DOHH2 (cell line): ENCODE data around the gene SMARCC1.

Source experiments
- CTCF ChIP-seq: fragments of 200-600 bp; sonication (generic); IDR thresholded peaks from one replicate; pipeline ENCODE4 v1.5.1; 2014; ENCODE audit warnings: antibody characterized with exemption, mild to moderate bottlenecking, low read depth, low read length; ENCODE audit not compliant: poor library complexity, severe bottlenecking
- EZH2phosphoT487 ChIP-seq: fragments of 200-600 bp; sonication (generic); IDR thresholded peaks from 2 replicates; pipeline ENCODE4 v1.6.1; 2017; ENCODE audit warnings: borderline replicate concordance, mild to moderate bottlenecking, antibody characterized with exemption, low read length, moderate library complexity, mixed read lengths

DNA sequence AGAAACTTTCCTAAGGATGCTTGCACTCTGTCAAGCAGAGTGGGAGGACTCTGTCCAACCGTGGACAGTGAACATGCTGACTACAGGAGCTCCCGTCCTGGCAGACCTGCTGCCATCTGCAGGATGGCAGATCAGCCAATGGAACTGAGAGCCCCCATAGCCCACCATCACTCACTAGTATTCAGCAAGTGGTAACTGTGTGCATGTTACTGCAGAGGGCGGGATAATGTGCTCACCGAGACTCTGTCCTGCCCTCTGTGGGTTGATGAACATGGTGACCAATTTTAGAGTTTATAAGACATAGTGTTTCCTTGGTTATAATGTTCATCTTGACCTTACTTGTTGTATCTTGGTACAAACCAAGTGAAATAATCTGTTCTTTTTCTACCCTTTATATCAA lies 214.5 kb downstream of the SMARCC1 start:
- TF ChIP-seq CTCF (no peak), EZH2phosphoT487 (no peak)
